HG03575 (cell line): ENCODE measurements around the gene GAB2.
A peak's percentile ranks its signal among the peaks of the same experiment; 100 is the strongest.

Experiments used
- ATAC-seq: cut with Tn5 transposase; IDR thresholded peaks from one replicate; pipeline ENCODE4 v1.9.1; 2021; ENCODE audit not compliant: unreplicated experiment, insufficient number of reproducible peaks, low FRiP score; ENCODE audit errors: extremely low read depth

GAB2 gene

GRCh38 chr11:78332174-78332866 is 85.3 kb downstream of the GAB2 start:
- no peak for ATAC-seq

GRCh38 chr11:78331711-78332110 is 85.9 kb downstream of the GAB2 start:
- no peak for ATAC-seq

- no peak for ATAC-seq
Measured at GRCh38 chr11:78330361-78330760, 87.3 kb downstream of the GAB2 start.

GRCh38 chr11:78327945-78328344 is 89.7 kb downstream of the GAB2 start:
- ATAC-seq: no peak

- no peak for ATAC-seq
Measured at GRCh38 chr11:78325274-78325781, 92.3 kb downstream of the GAB2 start.

GRCh38 chr11:78323363-78323762 is 94.3 kb downstream of the GAB2 start:
- no peak for ATAC-seq

GRCh38 chr11:78319453-78319955 is 98.1 kb downstream of the GAB2 start:
- ATAC-seq: no peak

GRCh38 chr11:78318321-78319114 is 99.1 kb downstream of the GAB2 start:
- no peak for ATAC-seq

GRCh38 chr11:78315724-78316123 is 101.9 kb downstream of the GAB2 start:
- ATAC-seq: no peak

GRCh38 chr11:78314762-78315161 is 102.9 kb downstream of the GAB2 start:
- ATAC-seq: no peak

GRCh38 chr11:78313898-78314297 is 103.7 kb downstream of the GAB2 start:
- no peak for ATAC-seq

GRCh38 chr11:78313181-78313795 is 104.3 kb downstream of the GAB2 start:
- no peak for ATAC-seq

GRCh38 chr11:78312712-78313111 is 104.9 kb downstream of the GAB2 start:
- no peak for ATAC-seq

- no peak for ATAC-seq
Measured at GRCh38 chr11:78311702-78312371, 105.8 kb downstream of the GAB2 start.

GRCh38 chr11:78310500-78310909 is 107.1 kb downstream of the GAB2 start:
- peak; percentile 82 for ATAC-seq

- no peak for ATAC-seq
Measured at GRCh38 chr11:78304201-78304600, 113.4 kb downstream of the GAB2 start.

GRCh38 chr11:78300108-78300839 is 117.3 kb downstream of the GAB2 start:
- no peak for ATAC-seq

GRCh38 chr11:78299000-78299710 is 118.5 kb downstream of the GAB2 start:
- no peak for ATAC-seq
